ENCODE data around the gene KIAA1671. TPM values are rescaled to one million over a fixed set of nuclear protein-coding genes. Genes with fewer than 3 reads are reported as not detected.

KIAA1671 gene
- total and polyA plus RNA-seq, 2 of the 13 experiments (the other 11 are each of a cell fraction or from before 2014, with no cell fraction given): 13.5 to 13.6 TPM

DNA sequence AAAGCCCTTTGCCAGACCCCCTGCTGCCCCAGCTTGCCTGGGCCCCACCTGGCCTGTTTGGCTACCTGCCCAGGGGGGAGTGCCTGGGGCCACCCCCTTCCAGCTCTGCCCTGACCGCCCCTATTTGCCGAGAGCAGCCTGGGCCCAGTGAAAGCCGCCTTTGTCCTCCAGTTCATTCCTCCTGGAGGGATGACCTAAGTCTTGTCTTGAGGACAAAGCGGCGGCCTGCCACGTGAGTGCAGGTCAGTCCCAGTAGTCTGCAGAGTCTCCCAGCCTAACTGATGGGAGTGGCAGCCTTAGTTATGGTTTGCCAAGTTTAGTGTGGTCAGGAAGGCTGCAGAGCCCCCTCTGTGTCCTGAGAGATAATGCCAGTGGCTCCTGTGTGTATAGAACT lies 131.3 kb downstream of the KIAA1671 start (continued):
- TF ChIP-seq ATF7 (IDR thresholded peaks at IDR 0.05) (no peak), ATF7 (CRISPR knock-in tag; IDR thresholded peaks at IDR 0.05) (no peak), ETV6 (CRISPR knock-in tag; conservative IDR thresholded peaks at IDR 0.05) (no peak), MIER3 (CRISPR knock-in tag; IDR thresholded peaks at IDR 0.05; ENCODE audit: borderline replicate concordance) (no peak; the same call in 1 of the 2 replicates), SAP130 (CRISPR knock-in tag; IDR thresholded peaks at IDR 0.05; ENCODE audit: low read depth) (peak; percentile 61; the same call in 1 of the 2 replicates), ZNF234 (CRISPR knock-in tag; conservative IDR thresholded peaks at IDR 0.05) (no peak), ZNF34 (CRISPR knock-in tag; IDR thresholded peaks at IDR 0.05; ENCODE audit: borderline replicate concordance) (no peak), CREM (IDR thresholded peaks at IDR 0.05) (peak; percentile 29; the same call in 1 of the 2 replicates), CREM (CRISPR knock-in tag; IDR thresholded peaks at IDR 0.05) (no peak), TOE1 (CRISPR knock-in tag; IDR thresholded peaks at IDR 0.05) (no peak), RXRB (CRISPR knock-in tag; IDR thresholded peaks at IDR 0.05; ENCODE audit: borderline replicate concordance) (no peak), ZBTB42 (CRISPR knock-in tag; IDR thresholded peaks at IDR 0.05) (no peak), PHF5A (CRISPR knock-in tag; IDR thresholded peaks at IDR 0.05; ENCODE audit: low read depth, unreplicated experiment) (no peak), ETV5 (CRISPR knock-in tag; IDR thresholded peaks at IDR 0.05; ENCODE audit: borderline replicate concordance) (0 out of 2 replicates have a peak, but pooled peaks have one; percentile 22), ZNF10 (CRISPR knock-in tag; IDR thresholded peaks at IDR 0.05; ENCODE audit: borderline replicate concordance, low read depth) (no peak), ZMYM2 (CRISPR knock-in tag; IDR thresholded peaks at IDR 0.05) (no peak), NCOA2 (CRISPR knock-in tag; IDR thresholded peaks at IDR 0.05) (peak; percentile 68), KDM2A (CRISPR knock-in tag; IDR thresholded peaks at IDR 0.05; ENCODE audit: borderline replicate concordance, low read depth) (peak; percentile 47; the same call in 1 of the 2 replicates), FOXK2 (IDR thresholded peaks at IDR 0.05) (no peak), BHLHE40 (IDR thresholded peaks at IDR 0.05; ENCODE audit: low read length) (peak; percentile 52; the same call in 1 of the 2 replicates), ERF (CRISPR knock-in tag; IDR thresholded peaks at IDR 0.05) (0 out of 2 replicates have a peak, but pooled peaks have one; percentile 31)
- TF ChIP-seq, protein P1, sequence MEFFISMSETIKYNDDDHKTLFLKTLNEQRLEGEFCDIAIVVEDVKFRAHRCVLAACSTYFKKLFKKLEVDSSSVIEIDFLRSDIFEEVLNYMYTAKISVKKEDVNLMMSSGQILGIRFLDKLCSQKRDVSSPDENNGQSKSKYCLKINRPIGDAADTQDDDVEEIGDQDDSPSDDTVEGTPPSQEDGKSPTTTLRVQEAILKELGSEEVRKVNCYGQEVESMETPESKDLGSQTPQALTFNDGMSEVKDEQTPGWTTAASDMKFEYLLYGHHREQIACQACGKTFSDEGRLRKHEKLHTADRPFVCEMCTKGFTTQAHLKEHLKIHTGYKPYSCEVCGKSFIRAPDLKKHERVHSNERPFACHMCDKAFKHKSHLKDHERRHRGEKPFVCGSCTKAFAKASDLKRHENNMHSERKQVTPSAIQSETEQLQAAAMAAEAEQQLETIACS (CRISPR knock-in tag; IDR thresholded peaks at IDR 0.05): no peak
- TF ChIP-seq, protein P2, sequence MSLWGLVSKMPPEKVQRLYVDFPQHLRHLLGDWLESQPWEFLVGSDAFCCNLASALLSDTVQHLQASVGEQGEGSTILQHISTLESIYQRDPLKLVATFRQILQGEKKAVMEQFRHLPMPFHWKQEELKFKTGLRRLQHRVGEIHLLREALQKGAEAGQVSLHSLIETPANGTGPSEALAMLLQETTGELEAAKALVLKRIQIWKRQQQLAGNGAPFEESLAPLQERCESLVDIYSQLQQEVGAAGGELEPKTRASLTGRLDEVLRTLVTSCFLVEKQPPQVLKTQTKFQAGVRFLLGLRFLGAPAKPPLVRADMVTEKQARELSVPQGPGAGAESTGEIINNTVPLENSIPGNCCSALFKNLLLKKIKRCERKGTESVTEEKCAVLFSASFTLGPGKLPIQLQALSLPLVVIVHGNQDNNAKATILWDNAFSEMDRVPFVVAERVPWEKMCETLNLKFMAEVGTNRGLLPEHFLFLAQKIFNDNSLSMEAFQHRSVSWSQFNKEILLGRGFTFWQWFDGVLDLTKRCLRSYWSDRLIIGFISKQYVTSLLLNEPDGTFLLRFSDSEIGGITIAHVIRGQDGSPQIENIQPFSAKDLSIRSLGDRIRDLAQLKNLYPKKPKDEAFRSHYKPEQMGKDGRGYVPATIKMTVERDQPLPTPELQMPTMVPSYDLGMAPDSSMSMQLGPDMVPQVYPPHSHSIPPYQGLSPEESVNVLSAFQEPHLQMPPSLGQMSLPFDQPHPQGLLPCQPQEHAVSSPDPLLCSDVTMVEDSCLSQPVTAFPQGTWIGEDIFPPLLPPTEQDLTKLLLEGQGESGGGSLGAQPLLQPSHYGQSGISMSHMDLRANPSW (CRISPR knock-in tag; IDR thresholded peaks at IDR 0.05; ENCODE audit: borderline replicate concordance): no peak
- TF ChIP-seq, protein P3, sequence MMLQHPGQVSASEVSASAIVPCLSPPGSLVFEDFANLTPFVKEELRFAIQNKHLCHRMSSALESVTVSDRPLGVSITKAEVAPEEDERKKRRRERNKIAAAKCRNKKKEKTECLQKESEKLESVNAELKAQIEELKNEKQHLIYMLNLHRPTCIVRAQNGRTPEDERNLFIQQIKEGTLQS (CRISPR knock-in tag; IDR thresholded peaks at IDR 0.05): 0 out of 2 replicates have a peak, but pooled peaks have one; percentile 43
- TF ChIP-seq, protein P4, sequence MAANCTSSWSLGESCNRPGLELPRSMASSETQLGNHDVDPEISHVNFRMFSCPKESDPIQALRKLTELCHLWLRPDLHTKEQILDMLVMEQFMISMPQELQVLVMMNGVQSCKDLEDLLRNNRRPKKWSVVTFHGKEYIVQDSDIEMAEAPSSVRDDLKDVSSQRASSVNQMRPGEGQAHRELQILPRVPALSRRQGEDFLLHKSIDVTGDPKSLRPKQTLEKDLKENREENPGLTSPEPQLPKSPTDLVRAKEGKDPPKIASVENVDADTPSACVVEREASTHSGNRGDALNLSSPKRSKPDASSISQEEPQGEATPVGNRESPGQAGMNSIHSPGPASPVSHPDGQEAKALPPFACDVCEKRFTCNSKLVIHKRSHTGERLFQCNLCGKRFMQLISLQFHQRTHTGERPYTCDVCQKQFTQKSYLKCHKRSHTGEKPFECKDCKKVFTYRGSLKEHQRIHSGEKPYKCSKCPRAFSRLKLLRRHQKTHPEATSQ (CRISPR knock-in tag; IDR thresholded peaks at IDR 0.05; ENCODE audit: borderline replicate concordance): no peak
- TF ChIP-seq, protein P5, sequence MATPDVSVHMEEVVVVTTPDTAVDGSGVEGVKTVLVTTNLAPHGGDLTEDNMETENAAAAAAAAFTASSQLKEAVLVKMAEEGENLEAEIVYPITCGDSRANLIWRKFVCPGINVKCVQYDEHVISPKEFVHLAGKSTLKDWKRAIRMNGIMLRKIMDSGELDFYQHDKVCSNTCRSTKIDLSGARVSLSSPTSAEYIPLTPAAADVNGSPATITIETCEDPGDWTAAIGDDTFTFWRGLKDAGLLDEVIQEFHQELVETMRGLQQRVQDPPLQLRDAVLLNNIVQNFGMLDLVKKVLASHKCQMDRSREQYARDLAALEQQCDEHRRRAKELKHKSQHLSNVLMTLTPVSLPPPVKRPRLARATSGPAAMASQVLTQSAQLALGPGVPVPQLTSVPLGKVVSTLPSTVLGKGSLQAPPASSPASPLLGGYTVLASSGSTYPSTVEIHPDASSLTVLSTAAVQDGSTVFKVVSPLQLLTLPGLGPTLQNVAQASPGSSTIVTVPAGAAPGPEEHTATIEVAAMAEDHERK (CRISPR knock-in tag; IDR thresholded peaks at IDR 0.05; ENCODE audit: low read depth): no peak
